HepG2 (cell line): ENCODE results near the gene THOC6. TPM values are rescaled to one million over a fixed set of nuclear protein-coding genes. Genes with fewer than 3 reads are reported as not detected.

ENCODE experiments used
- ATAC-seq: fragments of 200-7000 bp; cut with Tn5 transposase; 3 replicates; pipeline ENCODE4 v1.9.1; 2020; ENCODE audit warnings: mild to moderate bottlenecking, moderate library complexity
- BruUV-seq: library from RNA; stranded (reverse); fragments of 400-500 nt; replicated peaks from 2 replicates; lab custom pipeline; 2021; lab: Mats Ljungman, UMichigan
- CTCF ChIA-PET: fragments of 300-600 bp; formaldehyde crosslinking; extraction: SDS; loops from one replicate; lab custom pipeline; 2021; ENCODE audit warnings: low total read pairs, inconsistent platforms, low intra/inter-chr PET ratio; lab: Yijun Ruan, JAX
- POLR2A ChIA-PET: fragments of 350-600 bp; sonication (Branson Sonifier 250); formaldehyde crosslinking; loops from one replicate; lab custom pipeline; 2020; ENCODE audit warnings: antibody characterized with exemption, inconsistent platforms; lab: Yijun Ruan, JAX
- DNase-seq: peaks from one replicate; pipeline ENCODE4 v3.0.0-alpha.2; 2015; ENCODE audit warnings: low spot score
- FAIRE-seq: peaks from 3 replicates; lab custom pipeline; 2011; peaks lifted over from hg19 to GRCh38; lab: Jason Lieb, UNC
- H2AFZ ChIP-seq: one replicate; pipeline ENCODE4 v1.6.1; 2011; ENCODE audit warnings: low read length, inconsistent platforms
- H3K27ac ChIP-seq: fragments of 300-600 bp; 3 replicates; pipeline ENCODE4 v1.8.0; 2011; ENCODE audit warnings: mixed run types, mild to moderate bottlenecking, mixed read lengths, low read length, inconsistent platforms; ENCODE audit not compliant: insufficient read depth; ENCODE audit errors: extremely low read length
- H3K27me3 ChIP-seq, 2 experiments: fragments of 200-600 bp in 1 of 2; 2 replicates in 1 of 2; 3 replicates in 1 of 2; pipeline versions ENCODE4 v1.6.0 to v1.8.0; 2011; ENCODE audit warnings: low read length in 2 of 2, mild to moderate bottlenecking in 2 of 2, moderate library complexity in 2 of 2, inconsistent platforms in 1 of 2; ENCODE audit not compliant: insufficient read depth in 2 of 2, control insufficient read depth in 1 of 2
- H3K36me3 ChIP-seq, 2 experiments: fragments of 200-600 bp in 1 of 2; replicated peaks in 1 of 2; 2 replicates in 1 of 2; 3 replicates in 1 of 2; pipeline versions ENCODE4 v1.5.1 to v1.8.0; 2011; ENCODE audit warnings: low read length in 2 of 2, inconsistent platforms in 1 of 2; ENCODE audit not compliant: insufficient read depth in 2 of 2, control insufficient read depth in 1 of 2
- H3K4me1 ChIP-seq: 2 replicates; pipeline ENCODE4 v1.5.1; 2012; ENCODE audit warnings: low read length, inconsistent platforms; ENCODE audit not compliant: insufficient read depth
- H3K4me2 ChIP-seq: 2 replicates; pipeline ENCODE4 v1.6.0; 2011; ENCODE audit warnings: low read depth, low read length, inconsistent platforms
- H3K4me3 ChIP-seq, 3 experiments: fragments of 200-600 bp in 1 of 3; sonication (generic), shearing (Covaris generic) in 1 of 3; replicated peaks in 1 of 3; 2 replicates each; pipeline ENCODE4 v1.5.1; 2011 to 2016; ENCODE audit warnings: low read length in 3 of 3, inconsistent platforms in 2 of 3, low read depth in 2 of 3, mild to moderate bottlenecking in 2 of 3, control low read depth in 1 of 3, mixed read lengths in 1 of 3; ENCODE audit not compliant: insufficient read depth in 1 of 3
- H3K79me2 ChIP-seq: one replicate; pipeline ENCODE4 v1.6.1; 2011; ENCODE audit warnings: low read length, inconsistent platforms; ENCODE audit not compliant: insufficient read depth
- H3K9ac ChIP-seq: 2 replicates; pipeline ENCODE4 v1.6.0; 2011; ENCODE audit warnings: mild to moderate bottlenecking, low read depth, low read length, inconsistent platforms; ENCODE audit not compliant: insufficient read depth
- H3K9me3 ChIP-seq: 2 replicates; pipeline ENCODE4 v1.5.1; 2012; ENCODE audit warnings: mild to moderate bottlenecking, low read length
- H4K20me1 ChIP-seq: 2 replicates; pipeline ENCODE4 v1.6.0; 2011; ENCODE audit warnings: inconsistent platforms, mild to moderate bottlenecking, low read length, moderate library complexity; ENCODE audit not compliant: insufficient read depth
- ARHGAP35 ChIP-seq: sonication (generic); formaldehyde crosslinking; IDR thresholded peaks from 2 replicates; pipeline ENCODE4 v1.9.0; 2022; ENCODE audit warnings: mild to moderate bottlenecking, inconsistent platforms, moderate library complexity, missing genetic modification reagents, borderline replicate concordance
- CTCF ChIP-seq: sonication (generic); formaldehyde crosslinking; IDR thresholded peaks from 2 replicates; pipeline ENCODE4 v1.5.0; 2020; ENCODE audit warnings: mild to moderate bottlenecking, missing genetic modification reagents, moderate library complexity
- ELF4 ChIP-seq: sonication (generic); formaldehyde crosslinking; IDR thresholded peaks from 2 replicates; pipeline ENCODE4 v1.5.0; 2020; ENCODE audit warnings: missing genetic modification reagents, mild to moderate bottlenecking, moderate library complexity, borderline replicate concordance
- KDM5B ChIP-seq: sonication (generic); formaldehyde crosslinking; IDR thresholded peaks from 2 replicates; pipeline ENCODE4 v1.4.0; 2020; ENCODE audit warnings: missing genetic modification reagents, mild to moderate bottlenecking, borderline replicate concordance
- NONO ChIP-seq, 2 experiments: fragments of 450-650 bp in 1 of 2; sonication (generic) in 1 of 2; formaldehyde crosslinking in 1 of 2; IDR thresholded peaks in 1 of 2; conservative IDR thresholded peaks in 1 of 2; 2 replicates each; pipeline versions ENCODE4 v1.6.1 to v1.8.0; 2017 to 2022; ENCODE audit warnings: mild to moderate bottlenecking in 1 of 2, missing genetic modification reagents in 1 of 2, moderate library complexity in 1 of 2
- PHF8 ChIP-seq: sonication (generic); formaldehyde crosslinking; IDR thresholded peaks from 2 replicates; pipeline ENCODE4 v1.5.0; 2020; ENCODE audit warnings: missing genetic modification reagents
- RXRB ChIP-seq: IDR thresholded peaks from 2 replicates; pipeline ENCODE4 v1.6.1; 2016; ENCODE audit warnings: borderline replicate concordance, missing genetic modification reagents, missing compliant biosample characterization
- YEATS2 ChIP-seq: sonication (generic); formaldehyde crosslinking; IDR thresholded peaks from 2 replicates; pipeline ENCODE4 v1.4.0; 2020; ENCODE audit warnings: missing genetic modification reagents, borderline replicate concordance
- ZBTB7B ChIP-seq: sonication (generic); formaldehyde crosslinking; IDR thresholded peaks from 2 replicates; pipeline ENCODE4 v1.4.0; 2020; ENCODE audit warnings: missing genetic modification reagents
- ZFP91 ChIP-seq: sonication (generic); formaldehyde crosslinking; IDR thresholded peaks from 2 replicates; pipeline ENCODE4 v1.9.0; 2022; ENCODE audit warnings: missing genetic modification reagents, mild to moderate bottlenecking, borderline replicate concordance
- ZNF263 ChIP-seq: sonication (generic); formaldehyde crosslinking; IDR thresholded peaks from 2 replicates; pipeline ENCODE4 v1.4.0; 2020; ENCODE audit warnings: missing genetic modification reagents
- ZNF547 ChIP-seq: sonication (generic); formaldehyde crosslinking; IDR thresholded peaks from 2 replicates; pipeline ENCODE4 v1.5.1; 2020; ENCODE audit warnings: mild to moderate bottlenecking, missing genetic modification reagents
- ZNF563 ChIP-seq: sonication (generic); formaldehyde crosslinking; IDR thresholded peaks from 2 replicates; pipeline ENCODE4 v1.8.0; 2022; ENCODE audit warnings: mild to moderate bottlenecking, moderate library complexity, missing genetic modification reagents
- ZNF687 ChIP-seq: sonication (generic); formaldehyde crosslinking; IDR thresholded peaks from 2 replicates; pipeline ENCODE4 v1.5.1; 2020; ENCODE audit warnings: mild to moderate bottlenecking, missing genetic modification reagents, moderate library complexity
- ZNF777 ChIP-seq: sonication (generic); formaldehyde crosslinking; IDR thresholded peaks from 2 replicates; pipeline ENCODE4 v1.4.0; 2020; ENCODE audit warnings: missing genetic modification reagents
- ZSCAN12 ChIP-seq: sonication (generic); formaldehyde crosslinking; IDR thresholded peaks from 2 replicates; pipeline ENCODE4 v1.9.0; 2021; ENCODE audit warnings: mild to moderate bottlenecking, missing genetic modification reagents
- whole genome bisulfite sequencing: methylation state at CpG from one replicate; pipeline ENCODE4 v1.1.6; 2017; ENCODE audit warnings: low lambda C conversion rate; 5-methylcytosine and 5-hydroxymethylcytosine counted together
- in situ Hi-C: cut with HindIII; loops from 2 replicates; pipeline ENCODE4 v1.10.0; 2017; ENCODE audit warnings: low pct_unique_long_range_greater_than_20kb; ENCODE audit not compliant: extremely low pct_ligation_motif_present
- intact Hi-C: fragments of 100-400 bp; cut with micrococcal nuclease; formaldehyde crosslinking; loops from one replicate; pipeline ENCODE4 v1.10.0; 2022; ENCODE audit not compliant: unreplicated experiment
- polyA plus RNA-seq, 8 experiments: library from polyadenylated mRNA; depleted of rRNA in 3 of 8; stranded (reverse) in 7 of 8; unstranded in 1 of 8; fragments of >200 nt; fragmentation: Illumina TruSeq in 4 of 8; extraction: Trizol in 4 of 8; gene quantifications; 2 replicates each; pipeline versions ENCODE4 v1.2.1 to v1.2.3, GENCODE V29; 2011 to 2016; ENCODE audit warnings: low read depth in 4 of 8, missing spikeins in 1 of 8, mixed read lengths in 1 of 8; ENCODE audit not compliant: insufficient read depth in 1 of 8
- total RNA-seq, 5 experiments: library from RNA; depleted of rRNA; stranded (reverse); fragments of >200 nt; fragmentation: Illumina TruSeq; extraction: Trizol; gene quantifications; 2 replicates each; pipeline ENCODE4 v1.2.3, GENCODE V29; 2016; ENCODE audit warnings: low read depth in 1 of 5

The THOC6 gene
- total and polyA plus RNA-seq, 2 of the 13 experiments (the other 11 are each of a cell fraction or from before 2014, with no cell fraction given), result 32.1 to 37.0 TPM

- peaks cover 98% of the 10 kb centered on the region for H3K4me1 ChIP-seq
- H3K79me2 ChIP-seq, result no peaks in the 10 kb centered on the region
- intact Hi-C loops, result no loop called here
- no peak for DNase-seq
- BruUV-seq, result no TSS peak
- WGBS, result 13% methylated on average over 3 of the region's 27 CpGs
- ChIA-PET POLR2A (interaction anchor here (14.2 to 18.8 kb wide), 2 partner anchors 5 to 9 kb away, joined by 750 read pairs; partner anchors contain the start of genes CLDN6, CLDN9, HCFC1R1 and THOC6), CTCF (no interaction called here)
- H3K36me3 ChIP-seq, result no peaks in the 10 kb centered on the region
- peak overlapping the region in 1 of 3 experiments; percentile 40; a peak in 1 of 6 replicates for H3K4me3 ChIP-seq
- FAIRE-seq, result no peak
- no peak overlapping the region for H3K27ac ChIP-seq
- H2AFZ ChIP-seq, result no peak overlapping the region
- peak overlapping the region; percentile 55 for H3K4me2 ChIP-seq
- ATAC-seq, result peak; percentile 52
- H4K20me1 ChIP-seq, result no peaks in the 10 kb centered on the region
- peaks cover 7 to 22% of the 10 kb centered on the region in 2 experiments; a peak in 4 of 5 replicates for H3K27me3 ChIP-seq
- in situ Hi-C loops, result no loop called here
- H3K9ac ChIP-seq, result no peak overlapping the region
- no peaks in the 10 kb centered on the region for H3K9me3 ChIP-seq
- peak; percentile 43; the same call in 1 of the 2 replicates for TF ChIP-seq ZFP91 (CRISPR knock-in tag)
- TF ChIP-seq ZSCAN12 (CRISPR knock-in tag), result no peak
- peak; percentile 34; the same call in 1 of the 2 replicates for TF ChIP-seq PHF8 (CRISPR knock-in tag)
- no peak for TF ChIP-seq ELF4
- 0 out of 2 replicates have a peak, but pooled peaks have one; percentile 30 for TF ChIP-seq KDM5B
- 0 out of 2 replicates have a peak, but pooled peaks have one; percentile 5 for TF ChIP-seq YEATS2 (CRISPR knock-in tag)
- TF ChIP-seq ZNF563 (CRISPR knock-in tag), result peak; percentile 47; the same call in 1 of the 2 replicates
- TF ChIP-seq RXRB (CRISPR knock-in tag), result no peak
- TF ChIP-seq ZNF547 (CRISPR knock-in tag), result 0 out of 2 replicates have a peak, but pooled peaks have one; percentile 48
- TF ChIP-seq ZNF687 (CRISPR knock-in tag), result peak; percentile 60
- peak; percentile 34; the same call in 1 of the 2 replicates for TF ChIP-seq ZBTB7B (CRISPR knock-in tag)
- TF ChIP-seq CTCF (CRISPR knock-in tag), result peak; percentile 46; the same call in 1 of the 2 replicates
- TF ChIP-seq NONO (IDR thresholded peaks at IDR 0.05), result no peak
- TF ChIP-seq NONO (CRISPR knock-in tag; conservative IDR thresholded peaks at IDR 0.05), result 0 out of 2 replicates have a peak, but pooled peaks have one; percentile 24
- TF ChIP-seq ZNF263, result peak; percentile 89
- peak; percentile 47; the same call in 1 of the 2 replicates for TF ChIP-seq ZNF777 (CRISPR knock-in tag)
- no peak for TF ChIP-seq ARHGAP35 (CRISPR knock-in tag)
Observed at GRCh38 chr16:3013491-3013951, 10.3 kb upstream of the THOC6 start.
